PC-9 (cell line): ENCODE data around the gene RAB7B. TPM values are rescaled to one million over a fixed set of nuclear protein-coding genes. Genes with fewer than 3 reads are reported as not detected.

ENCODE experiments used
- BruUV-seq: library from RNA; stranded (reverse); fragments of 400-500 nt; replicated peaks from 2 replicates; lab custom pipeline; 2021; lab: Mats Ljungman, UMichigan
- CTCF ChIA-PET: fragments of 300-600 bp; sonication (Branson Sonifier 250); formaldehyde crosslinking; loops from one replicate; lab custom pipeline; 2022; ENCODE audit warnings: antibody characterized with exemption; lab: Charles Lee
- POLR2A ChIA-PET: fragments of 300-600 bp; sonication (Branson Sonifier 250); formaldehyde crosslinking; loops from one replicate; lab custom pipeline; 2022; ENCODE audit warnings: antibody characterized with exemption; ENCODE audit not compliant: unreplicated experiment; lab: Charles Lee
- DNase-seq, 2 experiments: peaks; one replicate each; pipeline versions ENCODE4 v3.0.0 to v3.0.0-alpha.2; 2015 to 2022; ENCODE audit warnings: mixed read lengths in 1 of 2
- H2AFZ ChIP-seq: fragments of 200-600 bp; sonication (generic); 2 replicates; pipeline ENCODE4 v1.8.1; 2017; ENCODE audit warnings: antibody characterized with exemption
- H3F3A ChIP-seq: fragments of 200-600 bp; sonication (generic); 2 replicates; pipeline ENCODE4 v1.8.1; 2017; ENCODE audit warnings: antibody characterized with exemption, mild to moderate bottlenecking, low read depth; ENCODE audit not compliant: insufficient read depth
- H3K27ac ChIP-seq: fragments of 200-600 bp; sonication (generic); 2 replicates; pipeline ENCODE4 v1.6.1; 2016; ENCODE audit warnings: mixed run types
- H3K27me3 ChIP-seq: fragments of 200-600 bp; sonication (generic); 2 replicates; pipeline ENCODE4 v1.6.1; 2016; ENCODE audit warnings: low read depth, mixed run types; ENCODE audit not compliant: insufficient read depth
- H3K36me3 ChIP-seq: fragments of 200-600 bp; sonication (generic); 2 replicates; pipeline ENCODE4 v1.6.1; 2016; ENCODE audit warnings: low read depth, mixed run types
- H3K4me1 ChIP-seq: fragments of 200-600 bp; sonication (generic); replicated peaks from 2 replicates; pipeline ENCODE4 v1.6.1; 2016; ENCODE audit warnings: mixed run types; ENCODE audit not compliant: insufficient read depth
- H3K4me2 ChIP-seq: fragments of 200-600 bp; sonication (generic); 2 replicates; pipeline ENCODE4 v1.6.1; 2017; ENCODE audit warnings: mixed run types
- H3K4me3 ChIP-seq: fragments of 200-600 bp; sonication (generic); 2 replicates; pipeline ENCODE4 v1.6.1; 2016; ENCODE audit warnings: mixed run types
- H3K79me2 ChIP-seq: fragments of 200-600 bp; sonication (generic); 2 replicates; pipeline ENCODE4 v1.6.1; 2017; ENCODE audit warnings: low read depth, mixed run types
- H3K9me2 ChIP-seq: fragments of 200-600 bp; sonication (generic); 2 replicates; pipeline ENCODE4 v1.8.1; 2017; ENCODE audit warnings: mild to moderate bottlenecking; ENCODE audit not compliant: insufficient read depth
- H3K9me3 ChIP-seq: fragments of 200-600 bp; sonication (generic); 2 replicates; pipeline ENCODE4 v1.8.1; 2016; ENCODE audit warnings: low read depth; ENCODE audit not compliant: insufficient read depth
- H4K20me1 ChIP-seq: fragments of 200-600 bp; sonication (generic); 2 replicates; pipeline ENCODE4 v1.8.1; 2017; ENCODE audit not compliant: insufficient read depth
- EZH2 ChIP-seq: fragments of 200-600 bp; sonication (generic); IDR thresholded peaks from 2 replicates; pipeline ENCODE4 v1.8.0; 2017; ENCODE audit warnings: antibody characterized with exemption, low read depth
- intact Hi-C: fragments of 100-400 bp; cut with micrococcal nuclease; formaldehyde crosslinking; loops from one replicate; pipeline ENCODE4 v1.10.0; 2022; ENCODE audit not compliant: unreplicated experiment
- total RNA-seq: library from RNA; stranded (reverse); gene quantifications from 2 replicates; pipeline ENCODE4 v1.2.3, GENCODE V29; 2021
- TF ChIP-seq, protein P1 (sequence below): fragments of 200-600 bp; sonication (generic); conservative IDR thresholded peaks from 2 replicates; pipeline ENCODE4 v1.6.1; 2017; ENCODE audit warnings: mixed run types, antibody characterized with exemption, mild to moderate bottlenecking, moderate library complexity

The RAB7B gene
- total RNA-seq, 1 experiment from 2014 or later: not detected

- POLR2A ChIA-PET: no interaction called here
- no peak overlapping the region for H3K4me3 ChIP-seq
- H3F3A ChIP-seq: no peaks in the 10 kb centered on the region; the same call in none of the 2 replicates
- H3K4me1 ChIP-seq: peaks cover 41% of the 10 kb centered on the region
- H4K20me1 ChIP-seq: no peaks in the 10 kb centered on the region
- no peaks in the 10 kb centered on the region for H3K9me3 ChIP-seq
- H3K9me2 ChIP-seq: no peaks in the 10 kb centered on the region
- no peaks in the 10 kb centered on the region for H3K36me3 ChIP-seq
- BruUV-seq: no TSS peak
- CTCF ChIA-PET: no interaction called here
- H3K27ac ChIP-seq: no peak overlapping the region
- no peak overlapping the region for H3K4me2 ChIP-seq
- no peaks in the 10 kb centered on the region for H3K79me2 ChIP-seq
- DNase-seq: no peak
- H3K27me3 ChIP-seq: no peaks in the 10 kb centered on the region
- TF ChIP-seq, protein P1, sequence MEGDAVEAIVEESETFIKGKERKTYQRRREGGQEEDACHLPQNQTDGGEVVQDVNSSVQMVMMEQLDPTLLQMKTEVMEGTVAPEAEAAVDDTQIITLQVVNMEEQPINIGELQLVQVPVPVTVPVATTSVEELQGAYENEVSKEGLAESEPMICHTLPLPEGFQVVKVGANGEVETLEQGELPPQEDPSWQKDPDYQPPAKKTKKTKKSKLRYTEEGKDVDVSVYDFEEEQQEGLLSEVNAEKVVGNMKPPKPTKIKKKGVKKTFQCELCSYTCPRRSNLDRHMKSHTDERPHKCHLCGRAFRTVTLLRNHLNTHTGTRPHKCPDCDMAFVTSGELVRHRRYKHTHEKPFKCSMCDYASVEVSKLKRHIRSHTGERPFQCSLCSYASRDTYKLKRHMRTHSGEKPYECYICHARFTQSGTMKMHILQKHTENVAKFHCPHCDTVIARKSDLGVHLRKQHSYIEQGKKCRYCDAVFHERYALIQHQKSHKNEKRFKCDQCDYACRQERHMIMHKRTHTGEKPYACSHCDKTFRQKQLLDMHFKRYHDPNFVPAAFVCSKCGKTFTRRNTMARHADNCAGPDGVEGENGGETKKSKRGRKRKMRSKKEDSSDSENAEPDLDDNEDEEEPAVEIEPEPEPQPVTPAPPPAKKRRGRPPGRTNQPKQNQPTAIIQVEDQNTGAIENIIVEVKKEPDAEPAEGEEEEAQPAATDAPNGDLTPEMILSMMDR: no peak
- no peak for TF ChIP-seq EZH2
- H2AFZ ChIP-seq: no peak overlapping the region
- intact Hi-C loops: no loop called here
Measured at GRCh38 chr1:205955499-205955898, 47.7 kb downstream of the RAB7B start.

GRCh38 chr1:205954819-205955404, 48.3 kb downstream of the RAB7B start:
- Histone ChIP-seq H3F3A (no peaks in the 10 kb centered on the region; the same call in 1 of the 2 replicates), H3K36me3 (no peaks in the 10 kb centered on the region), H3K9me3 (no peaks in the 10 kb centered on the region), H3K9me2 (no peaks in the 10 kb centered on the region), H3K4me2 (no peak overlapping the region), H3K4me3 (no peak overlapping the region), H4K20me1 (no peaks in the 10 kb centered on the region), H3K27me3 (no peaks in the 10 kb centered on the region), H3K27ac (no peak overlapping the region), H3K79me2 (no peaks in the 10 kb centered on the region), H2AFZ (no peak overlapping the region), H3K4me1 (peaks cover 36% of the 10 kb centered on the region)
- no peak for TF ChIP-seq EZH2
- TF ChIP-seq, protein P1: no peak
- CTCF ChIA-PET: no interaction called here
- BruUV-seq: no TSS peak
- intact Hi-C loops: no loop called here
- no peak for DNase-seq
- POLR2A ChIA-PET: no interaction called here

GRCh38 chr1:205951746-205952145, 51.4 kb downstream of the RAB7B start:
- TF ChIP-seq EZH2: no peak
- TF ChIP-seq, protein P1: no peak
- Histone ChIP-seq H3K4me3 (no peak overlapping the region), H3K27ac (no peak overlapping the region), H3K9me3 (no peaks in the 10 kb centered on the region), H3K4me1 (peaks cover 28% of the 10 kb centered on the region), H2AFZ (no peak overlapping the region), H3F3A (no peaks in the 10 kb centered on the region), H3K36me3 (no peaks in the 10 kb centered on the region), H3K4me2 (no peak overlapping the region), H3K9me2 (no peaks in the 10 kb centered on the region), H3K79me2 (no peaks in the 10 kb centered on the region), H3K27me3 (no peaks in the 10 kb centered on the region), H4K20me1 (no peaks in the 10 kb centered on the region)
- DNase-seq: no peak
- POLR2A ChIA-PET: interaction anchor here (0.7 kb wide), 1 partner anchor 186 kb away, joined by 7 read pairs; no protein-coding TSS in a partner anchor
- no TSS peak for BruUV-seq
- intact Hi-C loops: no loop called here
- CTCF ChIA-PET: interaction anchor here (1.6 kb wide), 1 partner anchor 25 kb away, joined by 5 read pairs; no protein-coding TSS in a partner anchor
